Fibroblast of villous mesenchyme (primary cell): ENCODE measurements around the gene ADRA1B. TPM values are rescaled to one million over a fixed set of nuclear protein-coding genes. Genes with fewer than 3 reads are reported as not detected.

Source experiments
- DNase-seq: peaks from one replicate; pipeline ENCODE4 v3.0.0-alpha.2; 2010; ENCODE audit warnings: low read depth
- H3K4me3 ChIP-seq: 2 replicates; pipeline ENCODE4 v1.5.1; 2011; ENCODE audit warnings: low read depth, mild to moderate bottlenecking, low read length
- CTCF ChIP-seq: IDR thresholded peaks from 2 replicates; pipeline ENCODE4 v1.5.1; 2012; ENCODE audit warnings: low read depth, mild to moderate bottlenecking, low read length; ENCODE audit not compliant: insufficient read depth
- total RNA-seq: library from RNA; depleted of rRNA; stranded (reverse); fragments of >200 nt; gene quantifications from 2 replicates; pipeline ENCODE4 v1.2.3, GENCODE V29; 2012

The ADRA1B gene
- total RNA-seq, 1 donor: 0.43 TPM

GRCh38 chr5:159933531-159934485 lies 17.5 kb downstream of the ADRA1B start:
- no peak overlapping the region for H3K4me3 ChIP-seq
- DNase-seq: no peak
- no peak for TF ChIP-seq CTCF

GRCh38 chr5:159935946-159936345 lies 19.7 kb downstream of the ADRA1B start:
- H3K4me3 ChIP-seq: no peak overlapping the region
- no peak for TF ChIP-seq CTCF

GRCh38 chr5:159936686-159937329 lies 20.5 kb downstream of the ADRA1B start:
- DNase-seq: no peak
- TF ChIP-seq CTCF: no peak
- H3K4me3 ChIP-seq: no peak overlapping the region

More at GRCh38 chr5:159935946-159936345, 19.7 kb downstream of the ADRA1B start:
- no peak for DNase-seq

GRCh38 chr5:159937580-159937979 lies 21.3 kb downstream of the ADRA1B start:
- no peak for TF ChIP-seq CTCF
- no peak overlapping the region for H3K4me3 ChIP-seq
- no peak for DNase-seq

GRCh38 chr5:159943326-159943725 lies 27.0 kb downstream of the ADRA1B start:
- no peak for DNase-seq
- no peak for TF ChIP-seq CTCF
- H3K4me3 ChIP-seq: no peak overlapping the region

GRCh38 chr5:159944056-159944600 lies 27.8 kb downstream of the ADRA1B start:
- no peak overlapping the region for H3K4me3 ChIP-seq
- no peak for DNase-seq
- no peak for TF ChIP-seq CTCF
